Aorta (tissue), 5 donors: Measurements from ENCODE around the gene NFILZ. TPM values are rescaled to one million over a fixed set of nuclear protein-coding genes. Genes with fewer than 3 reads are reported as not detected.
"Not testable (repeated sequence)": the region's sequence is repeated elsewhere in the genome, so short reads cannot be mapped to it uniquely, and the experiment has no call there.

Source experiments
- ATAC-seq: fragments of 200-7000 bp; cut with Tn5 transposase; one replicate; pipeline ENCODE4 v1.9.1; 2022; ENCODE audit warnings: moderate library complexity; ENCODE audit not compliant: low FRiP score
- DNase-seq, 2 donors: peaks; one replicate each; pipeline ENCODE4 v3.0.0-alpha.2; 2020
- H3K27ac ChIP-seq, 2 donors: one replicate each; pipeline ENCODE4 v1.5.1; 2013; ENCODE audit warnings: low read length in 2 of 2, mild to moderate bottlenecking in 2 of 2, moderate library complexity in 2 of 2, control low read depth in 1 of 2, inconsistent platforms in 1 of 2, low read depth in 1 of 2
- H3K27me3 ChIP-seq, 2 donors: one replicate each; pipeline ENCODE4 v1.6.1; 2013; ENCODE audit warnings: control low read depth in 1 of 2, low read length in 1 of 2, mild to moderate bottlenecking in 1 of 2, moderate library complexity in 1 of 2; ENCODE audit not compliant: insufficient read depth in 2 of 2, control insufficient read depth in 1 of 2
- H3K36me3 ChIP-seq, 2 donors: one replicate each; pipeline ENCODE4 v1.6.1; 2013; ENCODE audit warnings: control low read depth in 1 of 2, low read length in 1 of 2, mild to moderate bottlenecking in 1 of 2; ENCODE audit not compliant: insufficient read depth in 2 of 2, control insufficient read depth in 1 of 2
- H3K4me1 ChIP-seq, 2 donors: one replicate each; pipeline ENCODE4 v1.6.1; 2013; ENCODE audit warnings: low read length in 2 of 2, control low read depth in 1 of 2, mild to moderate bottlenecking in 1 of 2, moderate library complexity in 1 of 2; ENCODE audit not compliant: insufficient read depth in 2 of 2, control insufficient read depth in 1 of 2
- H3K4me3 ChIP-seq, 2 donors: one replicate each; pipeline ENCODE4 v1.5.1; 2013; ENCODE audit warnings: low read length in 2 of 2, control low read depth in 1 of 2, mild to moderate bottlenecking in 1 of 2
- H3K9me3 ChIP-seq: one replicate; pipeline ENCODE4 v1.6.1; 2013; ENCODE audit warnings: mild to moderate bottlenecking, low read length; ENCODE audit not compliant: control insufficient read depth
- WGBS, 2 donors: extraction: QIAGEN DNeasy Blood & Tissue Kit; methylation state at CpG; one replicate each; pipeline ENCODE4 v1.1.7; 2013; 5-methylcytosine and 5-hydroxymethylcytosine counted together
- intact Hi-C, 2 donors: fragments of 100-400 bp; cut with DNase I; formaldehyde crosslinking; loops; one replicate each; pipeline versions ENCODE4 v1.14.2 to v1.15.0; 2022
- polyA plus RNA-seq, 2 donors: library from polyadenylated mRNA; stranded (reverse); fragments of 200-250 nt; gene quantifications; one replicate each; pipeline ENCODE4 v1.2.3, GENCODE V29; 2013
- total RNA-seq, 2 donors: library from RNA; stranded (reverse); fragmentation: NEBNext Ultra II Directional; extraction: Animal tissue kit (Norgen Biotek cat#: 25700); gene quantifications; one replicate each; pipeline ENCODE4 v1.2.1, GENCODE V29; 2021
- donor health status: healthy with polysubstance abuse.
- donor health status: Bipolar disorder and iron deficiency.
- donor health status: DM: no; HTN: no; CAD: no.
- donor health status: DM: no; HTN: no; CAD: no.
- donor health status: DM: yes; HTN: yes; CAD: no.

NFILZ gene
- total and polyA plus RNA-seq, 4 donors, result not detected

- no peak overlapping the region for H3K4me3 ChIP-seq
- H3K27me3 ChIP-seq, result no peaks in the 10 kb centered on the region
- intact Hi-C loops, result loop anchor here in 1 of 2 donors (1.0 kb wide), 1 partner anchor 26 kb away; no protein-coding TSS in a partner anchor
- no peaks in the 10 kb centered on the region for H3K4me1 ChIP-seq
- no peak overlapping the region for H3K27ac ChIP-seq
- no peaks in the 10 kb centered on the region for H3K36me3 ChIP-seq
- no peaks in the 10 kb centered on the region for H3K9me3 ChIP-seq
- DNase-seq (peak; percentile 81 to 88), ATAC-seq (peak; percentile 66)
- 31 to 33% methylated on average over 23 of the region's 23 CpGs for WGBS, 2 donors
Measured at GRCh38 chr19:8615813-8616596, 14.4 kb upstream of the NFILZ start.

GRCh38 chr19:8616861-8617260, 13.6 kb upstream of the NFILZ start:
- ATAC-seq, result no peak
- DNase-seq, result no peak
- Histone ChIP-seq H3K36me3 (no peaks in the 10 kb centered on the region), H3K27me3 (no peaks in the 10 kb centered on the region), H3K9me3 (no peaks in the 10 kb centered on the region), H3K4me1 (no peaks in the 10 kb centered on the region), H3K4me3 (no peak overlapping the region), H3K27ac (no peak overlapping the region)
- 86 to 87% methylated on average over 6 of the region's 6 CpGs for WGBS, 2 donors
- intact Hi-C loops, result no loop called here

GRCh38 chr19:8617325-8617724, 13.1 kb upstream of the NFILZ start:
- ATAC-seq, H3K27me3 ChIP-seq, H3K4me3 ChIP-seq, H3K9me3 ChIP-seq, H3K27ac ChIP-seq, intact Hi-C loops, H3K4me1 ChIP-seq, DNase-seq, H3K36me3 ChIP-seq: not testable (repeated sequence)
- WGBS, 2 donors, result 68 to 69% methylated on average over 14 to 15 of the region's 15 CpGs

GRCh38 chr19:8617984-8618383, 12.4 kb upstream of the NFILZ start:
- H3K4me3 ChIP-seq, result no peak overlapping the region
- DNase-seq (no peak), ATAC-seq (no peak)
- no peaks in the 10 kb centered on the region for H3K4me1 ChIP-seq
- intact Hi-C loops, result no loop called here
- H3K27me3 ChIP-seq, result no peaks in the 10 kb centered on the region
- 89 to 94% methylated on average over 4 of the region's 4 CpGs for WGBS, 2 donors
- no peaks in the 10 kb centered on the region for H3K36me3 ChIP-seq
- no peaks in the 10 kb centered on the region for H3K9me3 ChIP-seq
- no peak overlapping the region for H3K27ac ChIP-seq

GRCh38 chr19:8618751-8619150, 11.7 kb upstream of the NFILZ start:
- Histone ChIP-seq H3K4me3 (no peak overlapping the region), H3K9me3 (no peaks in the 10 kb centered on the region), H3K27me3 (no peaks in the 10 kb centered on the region), H3K36me3 (no peaks in the 10 kb centered on the region), H3K4me1 (no peaks in the 10 kb centered on the region), H3K27ac (no peak overlapping the region)
- intact Hi-C loops, result no loop called here
- WGBS, 2 donors, result 46 to 52% methylated on average over 8 of the region's 8 CpGs
- ATAC-seq (no peak), DNase-seq (no peak)

GRCh38 chr19:8622886-8623285, 7.5 kb upstream of the NFILZ start:
- H3K36me3 ChIP-seq, intact Hi-C loops, H3K27me3 ChIP-seq, H3K9me3 ChIP-seq, H3K4me3 ChIP-seq, DNase-seq, H3K27ac ChIP-seq, ATAC-seq, H3K4me1 ChIP-seq: not testable (repeated sequence)
- 57 to 59% methylated on average over 4 of the region's 4 CpGs for WGBS, 2 donors

GRCh38 chr19:8626842-8627241, 3.6 kb upstream of the NFILZ start:
- no peak overlapping the region for H3K27ac ChIP-seq
- no peaks in the 10 kb centered on the region for H3K27me3 ChIP-seq
- 56 to 63% methylated on average over 8 of the region's 8 CpGs for WGBS, 2 donors
- ATAC-seq (no peak), DNase-seq (no peak)
- H3K36me3 ChIP-seq, result no peaks in the 10 kb centered on the region
- no peaks in the 10 kb centered on the region for H3K9me3 ChIP-seq
- H3K4me3 ChIP-seq, result no peak overlapping the region
- no peaks in the 10 kb centered on the region for H3K4me1 ChIP-seq
- intact Hi-C loops, result no loop called here

GRCh38 chr19:8629184-8629583, 1.2 kb upstream of the NFILZ start:
- ATAC-seq, result no peak
- Histone ChIP-seq H3K27ac (no peak overlapping the region), H3K36me3 (no peaks in the 10 kb centered on the region), H3K9me3 (no peaks in the 10 kb centered on the region), H3K27me3 (no peaks in the 10 kb centered on the region), H3K4me3 (no peak overlapping the region), H3K4me1 (no peaks in the 10 kb centered on the region)
- intact Hi-C loops, result no loop called here
- no peak for DNase-seq
- 84 to 85% methylated on average over 2 of the region's 2 CpGs for WGBS, 2 donors

- intact Hi-C loops, result no loop called here
- WGBS, 2 donors, result 32 to 54% methylated on average over 5 to 6 of the region's 6 CpGs
- no peaks in the 10 kb centered on the region for H3K36me3 ChIP-seq
- peak overlapping the region in 1 of 2 donors; percentile 59 for H3K27ac ChIP-seq
- ATAC-seq, result no peak
- H3K4me3 ChIP-seq, result no peak overlapping the region
- H3K4me1 ChIP-seq, result no peaks in the 10 kb centered on the region
- no peak for DNase-seq
- H3K27me3 ChIP-seq, result no peaks in the 10 kb centered on the region
- H3K9me3 ChIP-seq, result no peaks in the 10 kb centered on the region
Measured at GRCh38 chr19:8630796-8631424, 477 bp downstream of the NFILZ start.
